ENCODE measurements around the gene FSTL3.

Gene FSTL3

DNA sequence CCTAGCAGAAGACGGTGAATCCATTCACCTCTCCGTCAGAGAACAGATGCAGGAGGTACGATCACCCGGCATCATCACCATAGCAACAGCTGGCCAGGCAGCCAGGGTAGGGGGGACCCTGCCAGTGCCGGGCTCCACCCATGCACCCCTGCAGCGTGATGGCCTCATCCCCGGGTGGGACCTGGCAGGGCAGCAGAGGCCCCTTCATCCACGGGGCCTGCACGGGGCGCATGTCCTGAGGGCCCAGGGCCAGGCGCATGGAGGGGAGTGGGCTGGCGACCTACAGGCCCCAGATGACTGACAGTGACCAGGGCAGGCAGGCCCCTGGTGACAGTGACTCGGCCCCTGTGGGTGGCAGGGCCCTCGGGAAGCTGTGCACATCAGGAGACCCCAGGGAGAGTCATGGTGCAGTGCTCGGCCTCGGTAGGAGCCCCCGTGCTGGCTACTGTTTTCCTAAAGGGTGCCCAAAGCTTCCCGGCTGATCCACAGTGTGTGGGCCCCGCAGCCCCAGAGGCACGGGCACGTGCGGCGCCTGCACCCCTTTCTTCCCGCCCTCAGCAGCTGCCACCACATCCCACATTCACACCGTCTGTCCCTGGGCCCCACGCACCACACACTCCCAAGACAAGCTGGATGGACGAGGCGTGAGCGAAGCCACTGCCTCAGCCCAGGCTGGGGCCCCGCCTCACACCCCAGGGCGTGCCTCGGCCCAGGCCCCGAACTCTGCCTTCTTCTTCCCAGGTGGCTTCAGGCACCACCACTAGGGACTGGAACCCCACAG lies 17.9 kb upstream of the FSTL3 start:
- H3K27ac ChIP-seq = no peak overlapping the region
- TF ChIP-seq, protein P1, sequence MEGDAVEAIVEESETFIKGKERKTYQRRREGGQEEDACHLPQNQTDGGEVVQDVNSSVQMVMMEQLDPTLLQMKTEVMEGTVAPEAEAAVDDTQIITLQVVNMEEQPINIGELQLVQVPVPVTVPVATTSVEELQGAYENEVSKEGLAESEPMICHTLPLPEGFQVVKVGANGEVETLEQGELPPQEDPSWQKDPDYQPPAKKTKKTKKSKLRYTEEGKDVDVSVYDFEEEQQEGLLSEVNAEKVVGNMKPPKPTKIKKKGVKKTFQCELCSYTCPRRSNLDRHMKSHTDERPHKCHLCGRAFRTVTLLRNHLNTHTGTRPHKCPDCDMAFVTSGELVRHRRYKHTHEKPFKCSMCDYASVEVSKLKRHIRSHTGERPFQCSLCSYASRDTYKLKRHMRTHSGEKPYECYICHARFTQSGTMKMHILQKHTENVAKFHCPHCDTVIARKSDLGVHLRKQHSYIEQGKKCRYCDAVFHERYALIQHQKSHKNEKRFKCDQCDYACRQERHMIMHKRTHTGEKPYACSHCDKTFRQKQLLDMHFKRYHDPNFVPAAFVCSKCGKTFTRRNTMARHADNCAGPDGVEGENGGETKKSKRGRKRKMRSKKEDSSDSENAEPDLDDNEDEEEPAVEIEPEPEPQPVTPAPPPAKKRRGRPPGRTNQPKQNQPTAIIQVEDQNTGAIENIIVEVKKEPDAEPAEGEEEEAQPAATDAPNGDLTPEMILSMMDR (IDR thresholded peaks at IDR 0.05) = no peak
- no peak overlapping the region for H3K4me3 ChIP-seq
- DNase-seq (ENCODE audit: low spot score) = no peak

DNA sequence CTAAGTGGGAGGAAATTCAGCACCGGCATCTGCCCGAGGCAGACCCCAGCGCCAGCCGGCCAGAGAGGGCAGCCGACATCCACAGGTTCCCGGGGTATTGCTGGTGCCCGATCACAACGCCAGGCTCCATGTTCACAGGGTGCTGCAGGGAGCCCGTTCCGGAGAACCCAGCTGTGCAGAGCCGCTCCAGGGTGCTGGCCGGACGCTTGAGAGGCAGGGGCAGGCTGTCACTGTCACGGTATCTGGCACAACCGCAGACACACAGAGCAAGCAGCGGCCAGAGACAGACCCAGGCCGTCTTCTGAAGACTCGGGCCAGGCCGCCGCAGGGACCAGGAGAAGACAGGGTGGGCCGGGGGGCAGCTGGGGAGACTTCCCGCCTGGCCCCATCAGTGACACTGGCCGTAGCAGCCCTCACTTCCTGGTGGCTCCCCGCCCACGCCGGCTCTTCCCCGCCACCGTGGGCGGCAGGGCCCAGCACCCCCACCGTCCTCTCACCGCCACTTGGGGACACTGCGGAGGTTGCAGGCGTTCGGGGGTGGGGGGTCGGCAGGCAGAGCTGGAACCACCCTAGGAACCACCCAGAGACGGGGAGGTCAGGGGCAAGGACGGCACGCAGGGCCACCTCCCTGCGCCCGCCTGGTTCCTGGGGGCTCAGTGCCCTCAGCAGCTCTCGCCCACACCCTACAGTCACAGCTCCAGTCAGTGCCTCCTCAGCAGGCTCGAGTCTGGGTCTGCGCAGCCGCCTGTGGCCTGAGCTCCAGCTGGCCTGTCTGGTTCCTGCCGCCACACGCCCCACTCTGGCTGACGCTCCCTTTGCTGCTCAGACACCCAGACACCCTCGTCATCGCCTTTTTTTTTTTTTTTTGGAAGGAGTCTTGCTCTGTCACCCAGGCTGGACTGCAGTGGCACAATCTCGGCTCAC lies 17.0 kb upstream of the FSTL3 start:
- TF ChIP-seq, protein P1 (IDR thresholded peaks at IDR 0.05) = no peak
- peak overlapping the region; percentile 42 for H3K4me3 ChIP-seq
- H3K27ac ChIP-seq = peak overlapping the region in 1 of 2 donors; percentile 40
- no peak for DNase-seq (ENCODE audit: low spot score)

DNA sequence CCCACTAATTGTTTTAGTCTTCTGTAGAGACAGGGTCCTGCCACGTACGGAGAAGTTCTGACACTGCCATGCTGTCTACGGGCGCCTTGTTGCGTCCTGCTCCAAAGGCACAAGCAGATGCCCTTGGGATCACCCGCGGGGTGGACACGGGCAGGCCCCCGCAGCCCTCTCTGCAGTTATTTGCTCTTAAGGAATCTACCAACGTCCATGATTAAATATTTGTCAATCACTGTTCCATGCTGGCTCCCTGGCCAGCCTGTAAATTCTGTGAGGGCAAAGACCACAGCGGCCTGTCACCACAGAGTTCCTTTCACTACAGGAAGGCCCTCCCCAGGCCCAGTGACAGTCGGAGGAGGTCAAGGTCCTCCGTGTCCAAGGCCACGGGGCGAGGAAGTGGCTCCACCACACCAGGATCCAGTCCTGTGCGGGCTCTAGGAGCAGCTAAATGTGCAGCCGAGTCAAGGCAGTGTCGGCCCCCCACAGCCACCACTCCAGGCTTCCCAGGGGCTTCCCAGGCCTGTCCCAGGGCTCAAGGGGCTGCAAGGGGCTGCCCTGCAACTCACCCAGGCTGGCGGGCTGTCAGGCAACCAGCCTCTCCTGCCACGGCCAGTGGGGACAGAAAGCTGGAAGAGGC lies 15.3 kb upstream of the FSTL3 start:
- DNase-seq (ENCODE audit: low spot score) = no peak
- Histone ChIP-seq H3K27ac (peak overlapping the region in 1 of 2 donors; percentile 94), H3K4me3 (peak overlapping the region; percentile 90)
- TF ChIP-seq, protein P1 (IDR thresholded peaks at IDR 0.05) = no peak

DNA sequence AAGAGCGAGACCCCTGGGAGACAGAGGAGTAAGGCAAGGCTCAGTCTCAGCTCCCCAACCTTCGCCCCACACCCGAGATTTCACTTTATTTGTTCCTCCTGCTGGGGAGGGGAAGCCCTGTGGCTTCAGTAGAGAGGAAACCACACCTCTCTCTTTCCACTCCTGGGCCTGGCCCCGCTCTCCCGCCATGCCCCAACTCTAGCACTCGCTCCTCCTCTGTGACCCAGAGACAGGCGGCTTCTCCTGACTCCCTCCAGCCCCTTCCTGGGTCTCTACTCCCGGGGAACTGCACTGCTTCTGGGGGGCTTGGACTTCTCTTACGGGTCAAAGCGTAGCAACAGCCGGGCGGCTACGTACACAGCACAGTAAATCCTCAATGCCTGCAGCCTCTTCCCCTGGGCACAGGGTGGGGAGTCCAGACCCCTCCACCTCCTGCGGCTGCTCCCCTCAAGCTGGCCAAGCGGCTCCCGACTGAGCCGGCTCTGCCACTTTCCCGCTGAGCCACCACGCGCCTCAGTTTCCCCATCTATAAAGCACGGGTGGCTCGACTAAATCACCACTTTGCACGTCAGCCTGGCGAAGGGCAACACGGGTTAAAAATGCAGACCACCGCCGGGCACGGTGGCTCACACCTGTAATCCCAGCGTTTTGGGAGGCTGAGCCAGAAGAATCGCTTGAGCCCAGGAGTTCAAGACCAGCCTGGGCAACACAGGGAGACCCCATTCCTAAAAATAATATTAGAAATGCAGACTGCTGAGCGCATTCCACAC lies 14.6 kb upstream of the FSTL3 start:
- TF ChIP-seq, protein P1 (IDR thresholded peaks at IDR 0.05) = no peak
- Histone ChIP-seq H3K27ac (peak overlapping the region; percentile 88 to 94), H3K4me3 (peak overlapping the region; percentile 90)
- DNase-seq (ENCODE audit: low spot score) = no peak

DNA sequence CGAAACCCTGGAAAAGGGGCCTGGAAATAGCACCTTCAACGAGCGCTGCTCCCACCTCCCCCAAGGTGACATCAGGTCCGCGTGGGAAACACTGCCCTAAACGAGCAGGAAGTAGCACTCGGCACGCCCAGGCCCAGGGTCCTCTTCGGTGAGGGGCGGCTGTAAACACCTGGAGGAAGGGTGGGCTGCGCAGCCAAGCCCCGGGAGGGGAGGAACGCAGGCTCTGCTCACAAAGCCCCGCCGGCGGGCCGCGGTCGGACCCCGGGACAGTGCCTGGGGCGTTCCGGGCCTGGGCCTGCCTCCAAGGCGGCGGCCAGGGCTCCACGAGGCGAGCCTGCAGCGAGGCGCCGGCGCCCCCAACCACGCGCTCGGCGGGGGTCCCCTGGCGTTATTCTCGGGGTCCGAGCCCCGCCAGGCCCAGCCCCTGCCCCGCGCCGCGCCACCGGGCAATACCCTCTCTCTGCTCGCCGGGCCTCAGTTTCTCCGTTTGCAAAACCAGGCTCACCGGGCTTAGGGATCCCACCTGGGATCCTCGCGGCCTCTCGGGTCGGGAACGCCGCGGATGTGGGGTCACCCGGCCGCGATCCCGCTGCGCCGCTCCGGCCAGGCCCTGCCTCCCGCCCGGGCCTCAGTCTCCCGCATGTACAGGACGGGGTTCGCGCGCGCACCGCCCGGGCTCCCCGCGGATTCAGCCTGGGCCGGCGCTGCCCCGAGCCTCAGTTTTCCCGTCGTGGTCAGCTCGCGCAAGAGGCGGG lies 13.8 kb upstream of the FSTL3 start:
- H3K4me3 ChIP-seq = peak overlapping the region; percentile 90
- H3K27ac ChIP-seq = peak overlapping the region; percentile 88 to 94
- DNase-seq (ENCODE audit: low spot score) = no peak
- TF ChIP-seq, protein P1 (IDR thresholded peaks at IDR 0.05) = no peak

All from coronary artery (tissue), 2 donors.